ENCODE measurements around the gene SMURF2. TPM values are rescaled to one million over a fixed set of nuclear protein-coding genes. Genes with fewer than 3 reads are reported as not detected.

The SMURF2 gene
- total and polyA plus RNA-seq, 2 of the 4 experiments (the other 2 are of a cell fraction): 131 to 774 TPM

GRCh38 chr17:64515419-64515818 lies 146.7 kb downstream of the SMURF2 start:
- in situ Hi-C loops (cut with MboI; ENCODE audit: low sequenced_read_pairs) (no loop called here), intact Hi-C loops (cut with micrococcal nuclease) (no loop called here), dilution Hi-C loops (cut with HindIII; ENCODE audit: low sequenced_read_pairs, unreplicated experiment) (no loop called here)
- H3K27ac ChIP-seq (ENCODE audit: insufficient read depth, low read length): no peak overlapping the region
- H4K20me1 ChIP-seq (ENCODE audit: insufficient read depth, low read length): peaks cover 3% of the 10 kb centered on the region; the same call in 1 of the 2 replicates
- no peak for DNase-seq
- no peak overlapping the region for H4K8ac ChIP-seq (ENCODE audit: low read depth in 2 of 2, low read length in 2 of 2)
- no peak overlapping the region for H3K18ac ChIP-seq (ENCODE audit: low read depth, low read length)
- H2BK120ac ChIP-seq (ENCODE audit: low read depth, low read length): no peak overlapping the region
- no peak overlapping the region for H3K9ac ChIP-seq (ENCODE audit: low read depth, low read length)
- ATAC-seq (ENCODE audit: low read depth): no peak
- no peak overlapping the region for H3K56ac ChIP-seq (ENCODE audit: extremely low read depth, insufficient read depth, low read length)
- ChIA-PET POLR2A (ENCODE audit: unreplicated experiment) (interaction anchor here (1.3 kb wide), 1 partner anchor 10 kb away, joined by 3 read pairs; no protein-coding TSS in a partner anchor), CTCF (no interaction called here)
- H2BK15ac ChIP-seq (ENCODE audit: low read depth, low read length): no peak overlapping the region
- TF ChIP-seq NFE2L2 (IDR thresholded peaks at IDR 0.05; ENCODE audit: low read depth, low read length): no peak
- no peak for TF ChIP-seq CTCF (conservative IDR thresholded peaks at IDR 0.05; ENCODE audit: low read depth, low read length)
- TF ChIP-seq MAFK (IDR thresholded peaks at IDR 0.05; ENCODE audit: low read depth, low read length): no peak
- TF ChIP-seq USF2 (IDR thresholded peaks at IDR 0.05; ENCODE audit: low read depth, low read length): no peak
- TF ChIP-seq BHLHE40 (IDR thresholded peaks at IDR 0.05; ENCODE audit: low read depth, low read length): no peak
- no peak for TF ChIP-seq RFX5 (IDR thresholded peaks at IDR 0.05; ENCODE audit: low read depth, low read length)
- no peak for TF ChIP-seq MAZ (IDR thresholded peaks at IDR 0.05; ENCODE audit: borderline replicate concordance, low read depth, low read length)
- TF ChIP-seq MXI1 (IDR thresholded peaks at IDR 0.05; ENCODE audit: borderline replicate concordance, low read depth, low read length): no peak
- TF ChIP-seq SMC3 (IDR thresholded peaks at IDR 0.05; ENCODE audit: low read depth, low read length): no peak
- TF ChIP-seq RCOR1 (IDR thresholded peaks at IDR 0.05; ENCODE audit: insufficient replicate concordance, low read length): no peak
- TF ChIP-seq ELK1 (IDR thresholded peaks at IDR 0.05; ENCODE audit: borderline replicate concordance, low read depth, low read length): no peak
- no peak for TF ChIP-seq FOS (IDR thresholded peaks at IDR 0.05; ENCODE audit: low read depth, low read length)
- no peak for TF ChIP-seq CEBPB (IDR thresholded peaks at IDR 0.05; ENCODE audit: low read depth, low read length)
- TF ChIP-seq RAD21 (IDR thresholded peaks at IDR 0.05; ENCODE audit: low read length): no peak
- TF ChIP-seq CHD1 (IDR thresholded peaks at IDR 0.05; ENCODE audit: low read depth, low read length): no peak
- TF ChIP-seq POLR2A (IDR thresholded peaks at IDR 0.05; ENCODE audit: low read depth, low read length): no peak
- H3K36me3 ChIP-seq (ENCODE audit: control insufficient read depth, insufficient read depth, low read length): peaks cover 32% of the 10 kb centered on the region
- no peak overlapping the region for H3K23ac ChIP-seq (ENCODE audit: low read depth, low read length)
- no peak overlapping the region for H2AK5ac ChIP-seq (ENCODE audit: low read depth, low read length)
- no peaks in the 10 kb centered on the region for H3K27me3 ChIP-seq (ENCODE audit: control insufficient read depth, insufficient read depth, low read length)
- no peaks in the 10 kb centered on the region for H3K4me1 ChIP-seq (ENCODE audit: control insufficient read depth, insufficient read depth, low read length)
- no peak overlapping the region for H3K4me3 ChIP-seq (ENCODE audit: insufficient read depth, low read depth, low read length)
- no peak overlapping the region for H2BK20ac ChIP-seq (ENCODE audit: low read depth, low read length)
- H3K4me2 ChIP-seq (ENCODE audit: low read depth, low read length): no peak overlapping the region
- no peaks in the 10 kb centered on the region for H3K9me3 ChIP-seq (ENCODE audit: control insufficient read depth, insufficient read depth, low read length)
- no TSS peak for BruUV-seq (replicated peaks)
- no peak overlapping the region for H2AK9ac ChIP-seq (replicated peaks; ENCODE audit: low read depth, low read length, poor library complexity)
- no peaks in the 10 kb centered on the region for H3K9me1 ChIP-seq (ENCODE audit: insufficient read depth, low read length)
- H4K91ac ChIP-seq (ENCODE audit: insufficient read depth, low read depth, low read length): no peak overlapping the region
- no peak overlapping the region for H3K14ac ChIP-seq (replicated peaks; ENCODE audit: low read depth, low read length)
- no peak overlapping the region for H3K4ac ChIP-seq (ENCODE audit: low read depth, low read length)
- H4K5ac ChIP-seq (ENCODE audit: low read depth, low read length): no peak overlapping the region
- H2AFZ ChIP-seq (replicated peaks; ENCODE audit: low read length, poor library complexity): no peak overlapping the region
- H3K79me1 ChIP-seq (ENCODE audit: low read depth in 1 of 2, low read length in 2 of 2): peaks cover 19 to 27% of the 10 kb centered on the region in 2 experiments
- no peak overlapping the region for H2BK5ac ChIP-seq (ENCODE audit: low read depth, low read length, poor library complexity, severe bottlenecking)
- 80% methylated on average over 1 of the region's 2 CpGs; no CpG with 5 or more reads in 1 of the 2 experiments for WGBS, 2 experiments (ENCODE audit: extremely low coverage in 2 of 2, insufficient read length in 1 of 2)

Data from IMR-90 (cell line).